Hepatocyte (in vitro differentiated cells): Measurements from ENCODE around the gene DCAF8. TPM values are rescaled to one million over a fixed set of nuclear protein-coding genes. Genes with fewer than 3 reads are reported as not detected.

Experiments used
- DNase-seq: peaks from one replicate; pipeline ENCODE4 v3.0.0-alpha.2; 2016; ENCODE audit warnings: low spot score
- H2AFZ ChIP-seq: fragments of 200-600 bp; sonication (generic); 2 replicates; pipeline ENCODE4 v1.6.0; 2016; ENCODE audit warnings: antibody characterized with exemption, mild to moderate bottlenecking
- H3K27ac ChIP-seq: fragments of 200-600 bp; sonication (generic); 2 replicates; pipeline ENCODE4 v1.5.1; 2016; ENCODE audit warnings: mild to moderate bottlenecking
- H3K27me3 ChIP-seq: fragments of 200-600 bp; sonication (generic); 2 replicates; pipeline ENCODE4 v1.6.1; 2016
- H3K36me3 ChIP-seq: fragments of 200-600 bp; sonication (generic); replicated peaks from 2 replicates; pipeline ENCODE4 v1.5.1; 2016; ENCODE audit warnings: low read depth; ENCODE audit not compliant: insufficient read depth
- H3K4me1 ChIP-seq: fragments of 200-600 bp; sonication (generic); 2 replicates; pipeline ENCODE4 v1.5.1; 2016; ENCODE audit warnings: mild to moderate bottlenecking, moderate library complexity; ENCODE audit not compliant: insufficient read depth
- H3K4me2 ChIP-seq: fragments of 200-600 bp; sonication (generic); 2 replicates; pipeline ENCODE4 v1.6.0; 2016
- H3K4me3 ChIP-seq: fragments of 200-600 bp; sonication (generic); 2 replicates; pipeline ENCODE4 v1.5.1; 2016; ENCODE audit warnings: mild to moderate bottlenecking
- H3K79me2 ChIP-seq: fragments of 200-600 bp; sonication (generic); 2 replicates; pipeline ENCODE4 v1.6.0; 2017; ENCODE audit warnings: mild to moderate bottlenecking
- H3K9me2 ChIP-seq: fragments of 200-600 bp; sonication (generic); replicated peaks from 2 replicates; pipeline ENCODE4 v1.6.0; 2017; ENCODE audit warnings: mild to moderate bottlenecking; ENCODE audit not compliant: insufficient read depth
- H3K9me3 ChIP-seq: fragments of 200-600 bp; sonication (generic); 2 replicates; pipeline ENCODE4 v1.5.1; 2016; ENCODE audit warnings: low read depth, mild to moderate bottlenecking
- H4K20me1 ChIP-seq: fragments of 200-600 bp; sonication (generic); 2 replicates; pipeline ENCODE4 v1.6.0; 2016; ENCODE audit warnings: mild to moderate bottlenecking; ENCODE audit not compliant: insufficient read depth, poor library complexity, severe bottlenecking
- CTCF ChIP-seq: fragments of 200-600 bp; sonication (generic); IDR thresholded peaks from 2 replicates; pipeline ENCODE4 v1.5.1; 2016; ENCODE audit warnings: antibody characterized with exemption, mild to moderate bottlenecking; ENCODE audit not compliant: poor library complexity
- EZH2 ChIP-seq: fragments of 200-600 bp; sonication (generic); IDR thresholded peaks from 2 replicates; pipeline ENCODE4 v1.6.1; 2016; ENCODE audit warnings: antibody characterized with exemption, mild to moderate bottlenecking, borderline replicate concordance
- EZH2phosphoT487 ChIP-seq: fragments of 200-600 bp; sonication (generic); IDR thresholded peaks from one replicate; pipeline ENCODE4 v1.6.1; 2018; ENCODE audit warnings: antibody characterized with exemption, mild to moderate bottlenecking, low read depth, moderate library complexity; ENCODE audit not compliant: unreplicated experiment, severe bottlenecking
- WGBS: methylation state at CpG from one replicate; pipeline ENCODE4 v1.1.6; 2016; ENCODE audit warnings: low lambda C conversion rate; ENCODE audit errors: missing lambda C conversion rate; 5-methylcytosine and 5-hydroxymethylcytosine counted together
- polyA plus RNA-seq: library from polyadenylated mRNA; unstranded; fragments of >200 nt; fragmentation: Nextera tagmentation; extraction: Ambion mirVana; gene quantifications from 2 replicates; pipeline ENCODE4 v1.2.1, GENCODE V29; 2016
- total RNA-seq: library from RNA; depleted of rRNA; stranded (reverse); fragments of >200 nt; gene quantifications from 2 replicates; pipeline ENCODE4 v1.2.3, GENCODE V29; 2014

DCAF8 gene
- total and polyA plus RNA-seq, 2 experiments from 2014 or later = 95.1 to 110 TPM

GRCh38 chr1:160200786-160201185, 61.6 kb downstream of the DCAF8 start:
- Histone ChIP-seq H3K27me3 (no peaks in the 10 kb centered on the region), H4K20me1 (no peaks in the 10 kb centered on the region), H3K36me3 (no peaks in the 10 kb centered on the region), H3K9me3 (no peaks in the 10 kb centered on the region), H3K27ac (no peak overlapping the region), H3K79me2 (no peaks in the 10 kb centered on the region), H3K4me2 (no peak overlapping the region), H3K9me2 (no peaks in the 10 kb centered on the region), H2AFZ (no peak overlapping the region), H3K4me3 (no peak overlapping the region), H3K4me1 (peaks cover 4% of the 10 kb centered on the region)
- 97% methylated on average over 4 of the region's 4 CpGs for WGBS
- DNase-seq = no peak
- TF ChIP-seq EZH2phosphoT487 (no peak), EZH2 (no peak), CTCF (no peak)

GRCh38 chr1:160197231-160197630, 65.1 kb downstream of the DCAF8 start:
- H4K20me1 ChIP-seq = no peaks in the 10 kb centered on the region
- H3K4me3 ChIP-seq = no peak overlapping the region
- 94% methylated on average over 4 of the region's 4 CpGs for WGBS
- no peaks in the 10 kb centered on the region for H3K36me3 ChIP-seq
- no peak overlapping the region for H3K27ac ChIP-seq
- DNase-seq = no peak
- H3K27me3 ChIP-seq = no peaks in the 10 kb centered on the region
- no peak overlapping the region for H2AFZ ChIP-seq
- H3K9me3 ChIP-seq = no peaks in the 10 kb centered on the region
- H3K79me2 ChIP-seq = no peaks in the 10 kb centered on the region
- H3K4me2 ChIP-seq = no peak overlapping the region
- peaks cover 4% of the 10 kb centered on the region for H3K4me1 ChIP-seq
- TF ChIP-seq CTCF = no peak
- TF ChIP-seq EZH2phosphoT487 = no peak
- no peak for TF ChIP-seq EZH2
- H3K9me2 ChIP-seq = no peaks in the 10 kb centered on the region

- Histone ChIP-seq H4K20me1 (no peaks in the 10 kb centered on the region), H3K9me2 (no peaks in the 10 kb centered on the region), H3K36me3 (no peaks in the 10 kb centered on the region), H2AFZ (no peak overlapping the region), H3K27ac (no peak overlapping the region), H3K4me3 (no peak overlapping the region), H3K4me1 (peaks cover 4% of the 10 kb centered on the region), H3K27me3 (no peaks in the 10 kb centered on the region), H3K79me2 (no peaks in the 10 kb centered on the region), H3K9me3 (no peaks in the 10 kb centered on the region), H3K4me2 (no peak overlapping the region)
- TF ChIP-seq CTCF = no peak
- no peak for TF ChIP-seq EZH2phosphoT487
- TF ChIP-seq EZH2 = no peak
- 83% methylated on average over 4 of the region's 4 CpGs for WGBS
- DNase-seq = no peak
Measured at GRCh38 chr1:160196143-160196542, 66.2 kb downstream of the DCAF8 start.

- Histone ChIP-seq H3K4me3 (no peak overlapping the region), H3K9me3 (no peaks in the 10 kb centered on the region), H3K4me2 (no peak overlapping the region), H3K4me1 (peaks cover 10% of the 10 kb centered on the region), H2AFZ (no peak overlapping the region), H4K20me1 (no peaks in the 10 kb centered on the region), H3K9me2 (no peaks in the 10 kb centered on the region), H3K27ac (no peak overlapping the region), H3K36me3 (no peaks in the 10 kb centered on the region), H3K79me2 (no peaks in the 10 kb centered on the region), H3K27me3 (no peaks in the 10 kb centered on the region)
- no peak for TF ChIP-seq CTCF
- 74% methylated on average over 2 of the region's 2 CpGs for WGBS
- DNase-seq = no peak
Measured at GRCh38 chr1:160194737-160195059, 67.7 kb downstream of the DCAF8 start.
